Esophagus muscularis mucosa (tissue), 4 donors: ENCODE measurements around the gene CCL20. TPM values are rescaled to one million over a fixed set of nuclear protein-coding genes. Genes with fewer than 3 reads are reported as not detected.

Experiments
- DNase-seq: peaks from one replicate; pipeline ENCODE4 v3.0.0-alpha.2; 2017; ENCODE audit errors: extremely low spot score
- H3K27ac ChIP-seq, 4 donors: fragments of 200-600 bp; sonication (generic); replicated peaks in 1 of 4; 1 replicate in 3 of 4; 2 replicates in 1 of 4; pipeline ENCODE4 v1.5.1; 2016 to 2019; ENCODE audit warnings: mild to moderate bottlenecking in 1 of 4
- H3K27me3 ChIP-seq, 4 donors: fragments of 200-600 bp; sonication (generic); one replicate each; pipeline versions ENCODE4 v1.5.1 to v1.6.0; 2016 to 2019
- H3K36me3 ChIP-seq, 4 donors: fragments of 200-600 bp; sonication (generic); one replicate each; pipeline ENCODE4 v1.5.1; 2016 to 2019
- H3K4me1 ChIP-seq, 4 donors: fragments of 200-600 bp; sonication (generic); one replicate each; pipeline ENCODE4 v1.5.1; 2016 to 2019
- H3K4me3 ChIP-seq, 4 donors: fragments of 200-600 bp; sonication (generic); 1 replicate in 2 of 4; 2 replicates in 2 of 4; pipeline ENCODE4 v1.5.1; 2016 to 2019; ENCODE audit warnings: mild to moderate bottlenecking in 4 of 4, moderate library complexity in 1 of 4
- H3K9me3 ChIP-seq, 4 donors: fragments of 200-600 bp; sonication (generic); 1 replicate in 3 of 4; 2 replicates in 1 of 4; pipeline ENCODE4 v1.5.1; 2016 to 2019
- EP300 ChIP-seq: sonication (generic); formaldehyde crosslinking; IDR thresholded peaks from one replicate; pipeline ENCODE4 v1.6.1; 2017; ENCODE audit warnings: antibody characterized with exemption
- POLR2A ChIP-seq: fragments of 450-650 bp; IDR thresholded peaks from one replicate; pipeline ENCODE4 v1.6.1; 2017; ENCODE audit warnings: antibody characterized with exemption, moderate library complexity, mild to moderate bottlenecking, low read depth
- POLR2AphosphoS5 ChIP-seq, 2 donors: sonication (generic); formaldehyde crosslinking; IDR thresholded peaks; one replicate each; pipeline ENCODE4 v1.6.1; 2017; ENCODE audit warnings: antibody characterized with exemption in 2 of 2
- WGBS: methylation state at CpG from one replicate; pipeline ENCODE4 v1.1.5; 2018; 5-methylcytosine and 5-hydroxymethylcytosine counted together
- intact Hi-C: fragments of 100-400 bp; cut with DNase I; formaldehyde crosslinking; loops from one replicate; pipeline ENCODE4 v1.15.1; 2023
- total RNA-seq, 4 donors: library from RNA; depleted of rRNA; stranded (reverse); fragments of >200 nt; gene quantifications; one replicate each; pipeline versions ENCODE4 v1.1.0 to v1.2.1, GENCODE V29; 2016
- TF ChIP-seq, protein P1 (sequence below), 3 experiments: fragments of 200-600 bp in 2 of 3; fragments of 450-650 bp in 1 of 3; sonication (generic) in 2 of 3; IDR thresholded peaks; one replicate each; pipeline ENCODE4 v1.5.1; 2017 to 2019; ENCODE audit warnings: antibody characterized with exemption in 3 of 3, mild to moderate bottlenecking in 2 of 3, moderate library complexity in 1 of 3

CCL20 gene
- total RNA-seq, 4 donors from 2014 or later: 3.5 TPM; not detected in 3

DNA sequence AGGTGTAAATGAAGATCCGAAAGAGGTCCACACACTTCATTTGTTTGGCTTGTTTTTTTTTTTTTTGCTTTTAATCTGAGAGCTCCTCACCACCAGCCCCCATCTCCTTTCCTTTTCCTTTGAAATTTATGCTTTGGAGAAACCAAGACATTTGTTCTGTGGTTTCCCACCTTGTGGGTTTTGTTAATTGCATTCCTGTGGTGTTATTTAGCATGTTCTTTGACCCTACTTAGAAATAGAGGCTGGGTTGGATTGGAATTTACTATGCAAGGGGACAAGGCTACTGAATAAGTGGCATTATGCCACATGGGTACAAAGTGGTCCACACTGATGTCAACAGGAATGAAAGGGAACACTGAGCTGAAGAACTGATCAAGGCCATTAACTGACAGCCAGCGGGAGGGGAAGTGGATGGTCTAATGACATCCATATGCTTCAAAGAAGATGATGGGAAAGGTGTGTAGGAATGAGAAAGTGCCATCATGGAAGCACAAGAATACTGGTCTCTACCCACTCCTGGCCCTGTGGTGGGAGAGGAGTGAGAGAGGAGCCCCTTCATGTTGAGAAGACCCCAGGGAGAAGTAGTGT lies 8.9 kb downstream of the CCL20 start:
- TF ChIP-seq POLR2AphosphoS5 (IDR thresholded peaks at IDR 0.05) (no peak), POLR2A (no peak), EP300 (no peak)
- TF ChIP-seq, protein P1, sequence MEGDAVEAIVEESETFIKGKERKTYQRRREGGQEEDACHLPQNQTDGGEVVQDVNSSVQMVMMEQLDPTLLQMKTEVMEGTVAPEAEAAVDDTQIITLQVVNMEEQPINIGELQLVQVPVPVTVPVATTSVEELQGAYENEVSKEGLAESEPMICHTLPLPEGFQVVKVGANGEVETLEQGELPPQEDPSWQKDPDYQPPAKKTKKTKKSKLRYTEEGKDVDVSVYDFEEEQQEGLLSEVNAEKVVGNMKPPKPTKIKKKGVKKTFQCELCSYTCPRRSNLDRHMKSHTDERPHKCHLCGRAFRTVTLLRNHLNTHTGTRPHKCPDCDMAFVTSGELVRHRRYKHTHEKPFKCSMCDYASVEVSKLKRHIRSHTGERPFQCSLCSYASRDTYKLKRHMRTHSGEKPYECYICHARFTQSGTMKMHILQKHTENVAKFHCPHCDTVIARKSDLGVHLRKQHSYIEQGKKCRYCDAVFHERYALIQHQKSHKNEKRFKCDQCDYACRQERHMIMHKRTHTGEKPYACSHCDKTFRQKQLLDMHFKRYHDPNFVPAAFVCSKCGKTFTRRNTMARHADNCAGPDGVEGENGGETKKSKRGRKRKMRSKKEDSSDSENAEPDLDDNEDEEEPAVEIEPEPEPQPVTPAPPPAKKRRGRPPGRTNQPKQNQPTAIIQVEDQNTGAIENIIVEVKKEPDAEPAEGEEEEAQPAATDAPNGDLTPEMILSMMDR (IDR thresholded peaks at IDR 0.05): no peak
- Histone ChIP-seq H3K4me3 (no peak overlapping the region), H3K27me3 (no peaks in the 10 kb centered on the region), H3K27ac (no peak overlapping the region), H3K9me3 (no peaks in the 10 kb centered on the region), H3K36me3 (no peaks in the 10 kb centered on the region), H3K4me1 (peaks cover 0 to 14% (median 8%) of the 10 kb centered on the region in 4 donors)
- intact Hi-C loops: no loop called here
- 71% methylated on average over 2 of the region's 2 CpGs for WGBS
- no peak for DNase-seq

DNA sequence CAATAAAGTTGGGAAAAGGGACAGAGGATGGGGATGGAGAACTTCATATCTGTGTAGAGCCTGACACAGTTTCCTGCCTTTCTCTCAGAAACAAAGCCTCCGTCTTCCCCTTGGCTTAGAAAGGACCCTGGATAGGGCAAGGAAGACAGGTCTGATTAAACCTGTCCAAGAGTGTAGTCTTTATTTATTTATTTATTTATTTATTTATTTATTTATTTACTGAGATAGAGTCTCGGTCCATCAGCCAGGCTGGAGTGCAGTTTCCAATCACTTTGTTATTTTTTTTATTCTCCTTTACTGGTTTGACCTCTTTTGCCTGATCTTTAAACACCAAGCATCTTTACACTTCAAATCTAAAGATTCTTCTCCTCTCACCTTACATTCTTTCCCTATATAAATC lies 10.3 kb downstream of the CCL20 start:
- intact Hi-C loops: no loop called here
- H3K4me1 ChIP-seq: peaks cover 0 to under 1% (median 0%) of the 10 kb centered on the region in 4 donors
- WGBS: 73% methylated on average over 2 of the region's 2 CpGs
- no peaks in the 10 kb centered on the region for H3K27me3 ChIP-seq
- no peak overlapping the region for H3K27ac ChIP-seq
- H3K36me3 ChIP-seq: no peaks in the 10 kb centered on the region
- TF ChIP-seq, protein P1 (IDR thresholded peaks at IDR 0.05): no peak
- TF ChIP-seq POLR2A (no peak), EP300 (no peak), POLR2AphosphoS5 (IDR thresholded peaks at IDR 0.05) (no peak)
- H3K4me3 ChIP-seq: no peak overlapping the region
- no peak for DNase-seq
- no peaks in the 10 kb centered on the region for H3K9me3 ChIP-seq

DNA sequence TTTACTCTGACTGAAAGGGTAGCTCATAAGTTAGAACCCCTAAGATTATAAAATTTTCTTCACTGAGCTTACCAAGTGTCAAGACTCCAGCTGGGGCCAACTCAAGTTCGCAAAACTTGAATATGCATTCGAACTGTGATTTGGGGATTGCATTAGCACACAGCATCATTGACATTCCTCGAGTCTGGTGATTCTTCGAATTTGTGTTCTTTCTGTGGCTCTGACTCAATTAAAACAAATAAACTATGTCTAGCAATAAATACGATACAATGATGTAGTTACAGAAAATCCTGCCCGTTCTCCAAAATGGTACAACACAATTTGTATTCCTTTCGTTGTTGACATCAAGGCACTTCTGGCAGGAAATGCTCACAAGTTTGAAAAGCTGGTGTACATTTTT lies 11.1 kb downstream of the CCL20 start:
- DNase-seq: no peak
- Histone ChIP-seq H3K9me3 (no peaks in the 10 kb centered on the region), H3K4me3 (no peak overlapping the region), H3K4me1 (no peaks in the 10 kb centered on the region), H3K36me3 (no peaks in the 10 kb centered on the region), H3K27me3 (no peaks in the 10 kb centered on the region), H3K27ac (no peak overlapping the region)
- intact Hi-C loops: no loop called here
- TF ChIP-seq EP300: no peak
- no peak for TF ChIP-seq POLR2AphosphoS5 (IDR thresholded peaks at IDR 0.05)
- no peak for TF ChIP-seq POLR2A
- TF ChIP-seq, protein P1 (IDR thresholded peaks at IDR 0.05): no peak
- 81% methylated on average over 7 of the region's 7 CpGs for WGBS

DNA sequence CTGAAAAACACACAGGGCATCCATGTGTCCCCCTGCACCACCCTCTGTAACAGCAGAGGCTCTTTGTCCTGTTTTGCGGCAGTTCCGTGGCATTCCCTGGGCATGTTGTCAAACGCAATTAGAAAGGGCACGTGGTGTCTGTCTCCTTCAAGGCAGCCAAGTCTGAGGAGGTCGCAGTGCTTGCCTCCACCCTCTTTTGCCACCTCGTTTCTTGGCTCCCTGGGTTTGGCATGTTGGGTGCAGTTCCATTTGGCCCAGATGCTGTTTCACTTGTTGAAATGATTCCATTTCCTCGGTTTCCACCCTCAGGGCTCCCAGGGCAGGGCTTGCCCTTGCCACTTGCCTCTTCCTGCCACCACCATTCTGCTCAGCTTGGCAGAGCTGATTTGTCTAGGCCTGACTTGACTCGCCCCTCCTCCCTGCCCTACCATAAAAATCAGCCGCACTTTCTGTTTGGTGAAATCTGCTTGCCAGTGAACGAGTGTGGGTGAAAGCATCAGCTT lies 12.4 kb downstream of the CCL20 start:
- H3K27me3 ChIP-seq: no peaks in the 10 kb centered on the region
- intact Hi-C loops: no loop called here
- no peak for DNase-seq
- H3K9me3 ChIP-seq: no peaks in the 10 kb centered on the region
- H3K4me1 ChIP-seq: no peaks in the 10 kb centered on the region
- no peak overlapping the region for H3K27ac ChIP-seq
- H3K36me3 ChIP-seq: no peaks in the 10 kb centered on the region
- TF ChIP-seq, protein P1 (IDR thresholded peaks at IDR 0.05): no peak
- no peak for TF ChIP-seq EP300
- TF ChIP-seq POLR2A: no peak
- TF ChIP-seq POLR2AphosphoS5 (IDR thresholded peaks at IDR 0.05): no peak
- 63% methylated on average over 10 of the region's 10 CpGs for WGBS
- H3K4me3 ChIP-seq: no peak overlapping the region

DNA sequence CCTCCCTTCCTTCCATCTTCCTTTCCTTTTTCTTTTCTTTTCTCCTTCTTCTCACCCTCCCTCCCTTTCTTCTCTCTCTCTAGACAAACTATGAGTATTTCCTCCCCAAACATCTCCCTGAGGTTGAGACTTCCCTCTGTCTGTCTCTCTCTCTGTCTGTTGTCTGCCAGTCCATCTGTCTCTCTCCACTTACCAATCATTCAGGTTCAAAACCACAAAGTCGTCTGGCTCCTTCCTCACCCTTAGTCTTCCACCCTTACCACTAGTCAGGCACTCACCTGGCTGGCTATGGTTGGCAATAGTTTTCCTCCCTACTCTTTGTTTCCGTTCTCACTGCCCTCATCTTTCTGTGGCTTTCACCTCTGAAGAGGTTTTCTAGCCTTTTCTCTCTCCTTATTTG lies 12.9 kb downstream of the CCL20 start:
- DNase-seq: no peak
- Histone ChIP-seq H3K27ac (no peak overlapping the region), H3K36me3 (no peaks in the 10 kb centered on the region), H3K4me3 (no peak overlapping the region), H3K9me3 (no peaks in the 10 kb centered on the region), H3K4me1 (no peaks in the 10 kb centered on the region), H3K27me3 (no peaks in the 10 kb centered on the region)
- TF ChIP-seq, protein P1 (IDR thresholded peaks at IDR 0.05): no peak
- TF ChIP-seq POLR2AphosphoS5 (IDR thresholded peaks at IDR 0.05) (no peak), EP300 (no peak), POLR2A (no peak)
- WGBS: 25% methylated on average over 2 of the region's 2 CpGs
- intact Hi-C loops: no loop called here
